ENCODE measurements around the gene MYO18A. TPM values are rescaled to one million over a fixed set of nuclear protein-coding genes. Genes with fewer than 3 reads are reported as not detected.

The MYO18A gene
- total RNA-seq, 1 donor from 2014 or later, result 465 TPM

GRCh38 chr17:29162082-29162908, 17.9 kb downstream of the MYO18A start:
- peaks cover 54% of the 10 kb centered on the region for H3K4me1 Mint-ChIP-seq (ENCODE audit: low read depth, unreplicated experiment)
- TF ChIP-seq, protein P1, sequence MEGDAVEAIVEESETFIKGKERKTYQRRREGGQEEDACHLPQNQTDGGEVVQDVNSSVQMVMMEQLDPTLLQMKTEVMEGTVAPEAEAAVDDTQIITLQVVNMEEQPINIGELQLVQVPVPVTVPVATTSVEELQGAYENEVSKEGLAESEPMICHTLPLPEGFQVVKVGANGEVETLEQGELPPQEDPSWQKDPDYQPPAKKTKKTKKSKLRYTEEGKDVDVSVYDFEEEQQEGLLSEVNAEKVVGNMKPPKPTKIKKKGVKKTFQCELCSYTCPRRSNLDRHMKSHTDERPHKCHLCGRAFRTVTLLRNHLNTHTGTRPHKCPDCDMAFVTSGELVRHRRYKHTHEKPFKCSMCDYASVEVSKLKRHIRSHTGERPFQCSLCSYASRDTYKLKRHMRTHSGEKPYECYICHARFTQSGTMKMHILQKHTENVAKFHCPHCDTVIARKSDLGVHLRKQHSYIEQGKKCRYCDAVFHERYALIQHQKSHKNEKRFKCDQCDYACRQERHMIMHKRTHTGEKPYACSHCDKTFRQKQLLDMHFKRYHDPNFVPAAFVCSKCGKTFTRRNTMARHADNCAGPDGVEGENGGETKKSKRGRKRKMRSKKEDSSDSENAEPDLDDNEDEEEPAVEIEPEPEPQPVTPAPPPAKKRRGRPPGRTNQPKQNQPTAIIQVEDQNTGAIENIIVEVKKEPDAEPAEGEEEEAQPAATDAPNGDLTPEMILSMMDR (IDR thresholded peaks at IDR 0.05; ENCODE audit: partially characterized antibody, unreplicated experiment), result no peak
- H3K36me3 Mint-ChIP-seq (ENCODE audit: unreplicated experiment), result no peaks in the 10 kb centered on the region
- H3K27me3 Mint-ChIP-seq (ENCODE audit: unreplicated experiment), result peaks cover 13% of the 10 kb centered on the region
- peak overlapping the region; percentile 53 for H3K27ac Mint-ChIP-seq (ENCODE audit: unreplicated experiment)
- peaks cover 19% of the 10 kb centered on the region for H3K9me3 Mint-ChIP-seq (ENCODE audit: unreplicated experiment)
- no peak for DNase-seq
- H3K4me3 Mint-ChIP-seq (ENCODE audit: unreplicated experiment), result peak overlapping the region; percentile 54

- Mint-ChIP-seq H3K27ac (ENCODE audit: unreplicated experiment) (no peak overlapping the region), H3K27me3 (ENCODE audit: unreplicated experiment) (peaks cover 17% of the 10 kb centered on the region), H3K4me3 (ENCODE audit: unreplicated experiment) (no peak overlapping the region), H3K36me3 (ENCODE audit: unreplicated experiment) (no peaks in the 10 kb centered on the region), H3K9me3 (ENCODE audit: unreplicated experiment) (peaks cover 19% of the 10 kb centered on the region), H3K4me1 (ENCODE audit: low read depth, unreplicated experiment) (peaks cover 61% of the 10 kb centered on the region)
- DNase-seq, result no peak
- TF ChIP-seq, protein P1 (IDR thresholded peaks at IDR 0.05; ENCODE audit: partially characterized antibody, unreplicated experiment), result no peak
These were observed 19.9 kb downstream of the MYO18A start for GRCh38 chr17:29160253-29160652.

- TF ChIP-seq, protein P1 (IDR thresholded peaks at IDR 0.05; ENCODE audit: partially characterized antibody, unreplicated experiment), result no peak
- H3K36me3 Mint-ChIP-seq (ENCODE audit: unreplicated experiment), result no peaks in the 10 kb centered on the region
- no peak overlapping the region for H3K27ac Mint-ChIP-seq (ENCODE audit: unreplicated experiment)
- peaks cover 16% of the 10 kb centered on the region for H3K9me3 Mint-ChIP-seq (ENCODE audit: unreplicated experiment)
- no peak for DNase-seq
- H3K4me3 Mint-ChIP-seq (ENCODE audit: unreplicated experiment), result peak overlapping the region; percentile 25
- H3K4me1 Mint-ChIP-seq (ENCODE audit: low read depth, unreplicated experiment), result peaks cover 59% of the 10 kb centered on the region
- peaks cover 16% of the 10 kb centered on the region for H3K27me3 Mint-ChIP-seq (ENCODE audit: unreplicated experiment)
These were observed 20.8 kb downstream of the MYO18A start for GRCh38 chr17:29159306-29159860.

DNA sequence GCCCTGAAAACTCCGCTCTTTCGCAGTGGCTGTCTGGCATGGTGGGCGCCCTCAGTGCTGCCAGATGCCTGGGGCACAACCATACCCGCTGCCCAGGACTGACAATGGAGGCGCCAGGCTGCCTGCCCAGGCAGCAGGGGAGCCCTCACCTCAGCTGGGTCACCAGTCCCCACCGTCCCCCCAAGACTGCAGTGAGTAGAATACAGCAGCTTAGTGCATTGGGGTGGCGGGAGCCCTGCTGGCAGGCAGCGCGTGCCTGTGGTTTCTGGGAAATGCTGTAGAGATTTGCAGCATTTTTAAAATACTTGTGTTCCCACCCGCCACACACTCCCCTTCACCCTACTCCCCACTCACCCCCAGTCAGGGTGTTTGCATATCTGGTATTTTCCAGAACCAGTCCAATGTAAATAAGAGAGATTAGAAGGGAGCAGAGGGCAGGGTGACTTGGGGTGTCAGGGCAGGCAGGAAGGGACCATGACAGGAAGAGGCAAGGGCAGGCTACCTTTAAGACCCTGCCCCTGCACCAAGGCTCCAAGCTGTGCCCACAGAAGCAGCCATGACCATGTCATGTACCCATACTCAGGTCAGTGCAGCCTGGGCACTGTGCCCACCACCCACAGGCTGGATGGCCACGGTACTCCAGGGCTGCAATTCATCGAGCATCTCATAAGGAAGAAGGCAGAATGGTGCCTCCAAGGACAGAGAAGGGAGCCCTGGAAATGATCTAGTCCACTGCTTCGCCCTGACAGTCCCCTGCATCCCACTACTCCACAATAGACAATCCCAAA, 21.5 kb downstream of the MYO18A start:
- Mint-ChIP-seq H3K27ac (ENCODE audit: unreplicated experiment) (no peak overlapping the region), H3K9me3 (ENCODE audit: unreplicated experiment) (peaks cover 16% of the 10 kb centered on the region), H3K4me1 (ENCODE audit: low read depth, unreplicated experiment) (peaks cover 58% of the 10 kb centered on the region), H3K36me3 (ENCODE audit: unreplicated experiment) (peaks cover under 1% of the 10 kb centered on the region), H3K27me3 (ENCODE audit: unreplicated experiment) (peaks cover 17% of the 10 kb centered on the region), H3K4me3 (ENCODE audit: unreplicated experiment) (no peak overlapping the region)
- no peak for DNase-seq
- TF ChIP-seq, protein P1 (IDR thresholded peaks at IDR 0.05; ENCODE audit: partially characterized antibody, unreplicated experiment), result no peak

All from glutamatergic neuron (in vitro differentiated cells).